Measurements from ENCODE around the gene RBM17.
"Not testable (repeated sequence)": the region's sequence is repeated elsewhere in the genome, so short reads cannot be mapped to it uniquely, and the experiment has no call there.

RBM17 gene

DNA sequence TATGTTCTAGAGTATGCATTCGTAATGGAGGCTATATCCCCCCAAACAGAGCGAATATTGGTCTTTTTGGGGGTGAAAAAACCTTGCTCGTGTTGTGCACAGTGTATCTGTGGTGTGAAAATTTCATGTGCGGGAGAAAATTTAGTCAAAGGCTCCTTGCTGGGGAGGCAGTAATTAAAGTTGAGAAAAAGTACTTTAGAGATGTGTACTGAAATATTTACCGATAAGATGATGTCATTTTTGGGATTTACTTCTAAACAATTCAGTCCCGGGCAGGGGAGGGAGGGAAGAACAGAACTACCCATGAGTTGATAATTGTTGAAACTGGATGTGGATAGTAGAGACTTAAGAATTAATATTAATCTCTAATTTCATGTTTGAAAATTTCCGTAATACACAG, 9.3 kb downstream of the RBM17 start:
- Histone ChIP-seq H3K27ac (ENCODE audit: insufficient read depth in 1 of 2, low read depth in 1 of 2, low read length in 2 of 2, poor library complexity in 1 of 2, severe bottlenecking in 2 of 2) (no peak overlapping the region), H3K9me3 (ENCODE audit: control extremely low read depth in 1 of 5, control insufficient read depth in 4 of 5, insufficient read depth in 2 of 5, low read depth in 1 of 5, low read length in 4 of 5) (no peaks in the 10 kb centered on the region), H3K36me3 (ENCODE audit: control insufficient read depth in 4 of 4, insufficient read depth in 4 of 4, low read length in 3 of 4) (peaks cover 7 to 47% (median 29%) of the 10 kb centered on the region in 4 experiments), H3K4me3 (ENCODE audit: control insufficient read depth in 1 of 7, extremely low read depth in 1 of 7, insufficient read depth in 4 of 7, low read depth in 2 of 7, low read length in 6 of 7) (no peak overlapping the region), H3K27me3 (replicated peaks in 2 of 5; ENCODE audit: control insufficient read depth in 4 of 5, insufficient read depth in 5 of 5, low read length in 4 of 5) (no peaks in the 10 kb centered on the region), H3K4me1 (ENCODE audit: control extremely low read depth in 1 of 4, control insufficient read depth in 4 of 4, insufficient read depth in 4 of 4, low read length in 3 of 4) (peaks cover 0 to 8% (median 5%) of the 10 kb centered on the region in 4 experiments)
- DNase-seq: no peak
- ChIA-PET CTCF (interaction anchor here (2.4 to 3.1 kb wide), 3 partner anchors 11 to 308 kb away, joined by 6 to 10 read pairs (median 8); no protein-coding TSS in a partner anchor), POLR2A (no interaction called here)
- WGBS (ENCODE audit: insufficient coverage): 98% methylated on average over 5 of the region's 7 CpGs

DNA sequence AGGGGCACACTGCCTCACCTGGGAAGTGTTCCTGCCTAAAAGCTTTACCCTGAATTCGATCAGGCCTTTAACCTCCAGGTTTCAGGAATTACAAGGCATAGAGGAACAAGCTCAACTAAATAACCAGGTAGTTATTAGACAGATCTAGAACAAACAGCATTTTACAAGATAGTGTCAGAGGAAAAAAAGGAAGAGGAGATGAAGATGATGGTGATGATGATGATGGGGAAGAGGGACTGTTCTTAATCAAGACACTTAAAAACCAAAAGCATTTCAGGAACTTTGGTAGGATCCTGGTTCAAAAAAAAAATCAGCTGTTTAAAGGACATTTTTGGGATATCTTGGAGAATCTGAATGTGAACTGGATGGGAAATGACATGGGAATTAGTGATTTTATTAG, 11.5 kb downstream of the RBM17 start:
- Histone ChIP-seq H3K27me3 (replicated peaks in 2 of 5; ENCODE audit: control insufficient read depth in 4 of 5, insufficient read depth in 5 of 5, low read length in 4 of 5) (no peaks in the 10 kb centered on the region), H3K9me3 (ENCODE audit: control extremely low read depth in 1 of 5, control insufficient read depth in 4 of 5, insufficient read depth in 2 of 5, low read depth in 1 of 5, low read length in 4 of 5) (no peaks in the 10 kb centered on the region), H3K27ac (ENCODE audit: insufficient read depth in 1 of 2, low read depth in 1 of 2, low read length in 2 of 2, poor library complexity in 1 of 2, severe bottlenecking in 2 of 2) (no peak overlapping the region), H3K4me1 (ENCODE audit: control extremely low read depth in 1 of 4, control insufficient read depth in 4 of 4, insufficient read depth in 4 of 4, low read length in 3 of 4) (peaks cover 0 to 5% (median 2%) of the 10 kb centered on the region in 4 experiments), H3K36me3 (ENCODE audit: control insufficient read depth in 4 of 4, insufficient read depth in 4 of 4, low read length in 3 of 4) (peaks cover 7 to 64% (median 39%) of the 10 kb centered on the region in 4 experiments), H3K4me3 (ENCODE audit: control insufficient read depth in 1 of 7, extremely low read depth in 1 of 7, insufficient read depth in 4 of 7, low read depth in 2 of 7, low read length in 6 of 7) (no peak overlapping the region)
- POLR2A ChIA-PET: interaction anchor here (0.6 kb wide), 1 partner anchor 18 kb away, joined by 3 read pairs; no protein-coding TSS in a partner anchor
- no peak for DNase-seq
- CTCF ChIA-PET: interaction anchor here (1.0 to 1.9 kb wide), 3 partner anchors 8 to 54 kb away, joined by 3 to 7 read pairs (median 3); no protein-coding TSS in a partner anchor
- WGBS (ENCODE audit: insufficient coverage): 100% methylated on average over 1 of the region's 1 CpG

DNA sequence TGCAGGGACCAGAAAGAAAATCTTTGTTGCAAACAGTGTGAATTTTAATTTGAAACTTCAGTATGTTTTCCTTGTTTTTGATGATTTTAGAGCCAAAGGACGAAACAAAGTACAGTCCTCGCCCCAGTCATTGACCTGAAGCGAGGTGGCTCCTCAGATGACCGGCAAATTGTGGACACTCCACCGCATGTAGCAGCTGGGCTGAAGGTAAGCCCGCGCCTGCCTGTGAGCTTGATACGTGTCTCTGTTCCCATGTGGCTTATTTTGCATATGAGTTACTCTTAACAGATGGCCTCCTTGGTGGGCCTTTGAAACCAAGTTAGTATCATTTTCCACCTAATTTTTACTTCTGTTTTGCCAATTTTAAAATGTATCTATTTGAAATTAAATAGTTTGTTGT, 12.3 kb downstream of the RBM17 start:
- Histone ChIP-seq H3K27me3 (replicated peaks in 2 of 5; ENCODE audit: control insufficient read depth in 4 of 5, insufficient read depth in 5 of 5, low read length in 4 of 5) (no peaks in the 10 kb centered on the region), H3K4me3 (ENCODE audit: control insufficient read depth in 1 of 7, extremely low read depth in 1 of 7, insufficient read depth in 4 of 7, low read depth in 2 of 7, low read length in 6 of 7) (no peak overlapping the region), H3K27ac (ENCODE audit: insufficient read depth in 1 of 2, low read depth in 1 of 2, low read length in 2 of 2, poor library complexity in 1 of 2, severe bottlenecking in 2 of 2) (no peak overlapping the region), H3K4me1 (ENCODE audit: control extremely low read depth in 1 of 4, control insufficient read depth in 4 of 4, insufficient read depth in 4 of 4, low read length in 3 of 4) (no peaks in the 10 kb centered on the region), H3K9me3 (ENCODE audit: control extremely low read depth in 1 of 5, control insufficient read depth in 4 of 5, insufficient read depth in 2 of 5, low read depth in 1 of 5, low read length in 4 of 5) (no peaks in the 10 kb centered on the region), H3K36me3 (ENCODE audit: control insufficient read depth in 4 of 4, insufficient read depth in 4 of 4, low read length in 3 of 4) (peaks cover 8 to 72% (median 40%) of the 10 kb centered on the region in 4 experiments)
- 97% methylated on average over 7 of the region's 8 CpGs for WGBS (ENCODE audit: insufficient coverage)
- DNase-seq: no peak
- POLR2A ChIA-PET: no interaction called here
- CTCF ChIA-PET: interaction anchor here (1.0 to 1.9 kb wide), 2 partner anchors 7 to 10 kb away, joined by 3 to 7 read pairs; no protein-coding TSS in a partner anchor

DNA sequence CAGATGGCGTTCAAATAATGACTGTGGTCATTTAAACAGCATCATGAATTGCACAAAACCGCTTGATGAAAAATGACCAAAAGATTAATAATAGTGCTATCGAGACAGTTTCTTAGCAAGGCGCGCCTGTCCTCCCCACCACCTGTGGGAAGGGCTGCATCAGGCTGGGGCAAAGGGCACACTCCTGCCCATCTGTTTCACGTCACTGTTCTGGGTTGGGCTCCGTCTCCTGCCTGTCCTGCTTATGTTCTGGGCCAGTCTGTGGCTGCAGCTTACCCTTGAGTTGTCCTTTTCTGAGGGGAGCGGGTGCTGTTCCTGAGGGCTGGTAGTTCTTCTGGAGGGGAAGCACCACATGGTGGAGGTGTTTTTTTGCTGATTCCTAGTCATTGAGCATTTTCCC, 13.3 kb downstream of the RBM17 start:
- Histone ChIP-seq H3K4me3 (ENCODE audit: control insufficient read depth in 1 of 7, extremely low read depth in 1 of 7, insufficient read depth in 4 of 7, low read depth in 2 of 7, low read length in 6 of 7) (no peak overlapping the region), H3K4me1 (ENCODE audit: control extremely low read depth in 1 of 4, control insufficient read depth in 4 of 4, insufficient read depth in 4 of 4, low read length in 3 of 4) (no peaks in the 10 kb centered on the region), H3K27ac (ENCODE audit: insufficient read depth in 1 of 2, low read depth in 1 of 2, low read length in 2 of 2, poor library complexity in 1 of 2, severe bottlenecking in 2 of 2) (no peak overlapping the region), H3K27me3 (replicated peaks in 2 of 5; ENCODE audit: control insufficient read depth in 4 of 5, insufficient read depth in 5 of 5, low read length in 4 of 5) (no peaks in the 10 kb centered on the region), H3K36me3 (ENCODE audit: control insufficient read depth in 4 of 4, insufficient read depth in 4 of 4, low read length in 3 of 4) (peaks cover 10 to 79% (median 40%) of the 10 kb centered on the region in 4 experiments), H3K9me3 (ENCODE audit: control extremely low read depth in 1 of 5, control insufficient read depth in 4 of 5, insufficient read depth in 2 of 5, low read depth in 1 of 5, low read length in 4 of 5) (no peaks in the 10 kb centered on the region)
- ChIA-PET CTCF (no interaction called here), POLR2A (no interaction called here)
- whole genome bisulfite sequencing (ENCODE audit: insufficient coverage): 98% methylated on average over 5 of the region's 8 CpGs
- no peak for DNase-seq

DNA sequence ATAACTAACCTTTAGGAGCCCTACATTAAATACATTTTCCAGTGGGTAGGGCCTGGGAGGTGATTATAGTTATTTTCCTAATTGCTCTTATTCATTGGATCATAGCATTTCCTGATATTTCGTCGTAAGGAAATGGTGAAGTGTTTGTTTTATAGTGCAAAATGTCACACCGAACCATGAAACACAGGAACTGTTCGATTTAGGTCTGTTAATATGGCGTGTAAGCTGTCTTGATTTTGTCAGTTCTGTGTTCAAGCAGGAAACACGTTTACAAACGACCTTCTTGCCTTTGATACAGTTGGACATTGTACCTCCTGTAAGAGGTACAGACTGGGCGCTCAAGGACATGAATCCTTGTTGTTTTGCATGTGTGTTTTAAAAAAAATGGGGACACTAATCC, 14.8 kb downstream of the RBM17 start:
- Histone ChIP-seq H3K9me3 (ENCODE audit: control extremely low read depth in 1 of 5, control insufficient read depth in 4 of 5, insufficient read depth in 2 of 5, low read depth in 1 of 5, low read length in 4 of 5) (no peaks in the 10 kb centered on the region), H3K4me3 (ENCODE audit: control insufficient read depth in 1 of 7, extremely low read depth in 1 of 7, insufficient read depth in 4 of 7, low read depth in 2 of 7, low read length in 6 of 7) (no peak overlapping the region), H3K4me1 (ENCODE audit: control extremely low read depth in 1 of 4, control insufficient read depth in 4 of 4, insufficient read depth in 4 of 4, low read length in 3 of 4) (peaks cover 0 to 4% (median 1%) of the 10 kb centered on the region in 4 experiments), H3K27ac (ENCODE audit: insufficient read depth in 1 of 2, low read depth in 1 of 2, low read length in 2 of 2, poor library complexity in 1 of 2, severe bottlenecking in 2 of 2) (no peak overlapping the region), H3K36me3 (ENCODE audit: control insufficient read depth in 4 of 4, insufficient read depth in 4 of 4, low read length in 3 of 4) (peaks cover 9 to 78% (median 42%) of the 10 kb centered on the region in 4 experiments), H3K27me3 (replicated peaks in 2 of 5; ENCODE audit: control insufficient read depth in 4 of 5, insufficient read depth in 5 of 5, low read length in 4 of 5) (no peaks in the 10 kb centered on the region)
- no peak for DNase-seq
- WGBS (ENCODE audit: insufficient coverage): 86% methylated on average over 5 of the region's 8 CpGs
- ChIA-PET CTCF (no interaction called here), POLR2A (no interaction called here)

DNA sequence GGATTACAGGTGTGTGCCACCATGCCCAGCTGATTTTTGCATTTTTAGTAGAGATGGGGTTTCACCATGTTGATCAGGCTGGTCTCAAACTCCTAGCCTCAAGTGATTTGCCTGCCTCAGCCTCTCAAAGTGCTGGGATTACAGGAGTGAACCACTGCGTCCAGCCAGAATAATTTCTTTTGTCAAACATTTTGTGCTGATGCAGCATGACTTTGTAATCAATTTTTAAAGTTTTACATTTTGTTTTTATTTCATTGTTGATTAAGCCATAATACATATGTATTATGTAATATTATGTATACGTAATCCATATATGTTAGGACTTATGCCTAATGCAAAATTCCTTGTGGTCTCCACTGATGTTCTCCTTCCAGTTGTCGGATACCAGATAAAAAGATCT, 18.8 kb downstream of the RBM17 start:
- CTCF ChIA-PET: interaction anchor here (1.1 to 8.0 kb wide), 5 partner anchors 32 to 299 kb away, joined by 3 to 71 read pairs (median 7); no protein-coding TSS in a partner anchor
- H3K9me3 ChIP-seq (ENCODE audit: control extremely low read depth in 1 of 5, control insufficient read depth in 4 of 5, insufficient read depth in 2 of 5, low read depth in 1 of 5, low read length in 4 of 5); H3K27ac ChIP-seq (ENCODE audit: insufficient read depth in 1 of 2, low read depth in 1 of 2, low read length in 2 of 2, poor library complexity in 1 of 2, severe bottlenecking in 2 of 2); H3K4me3 ChIP-seq (ENCODE audit: control insufficient read depth in 1 of 7, extremely low read depth in 1 of 7, insufficient read depth in 4 of 7, low read depth in 2 of 7, low read length in 6 of 7); POLR2A ChIA-PET; H3K27me3 ChIP-seq (replicated peaks in 2 of 5; ENCODE audit: control insufficient read depth in 4 of 5, insufficient read depth in 5 of 5, low read length in 4 of 5); H3K4me1 ChIP-seq (ENCODE audit: control extremely low read depth in 1 of 4, control insufficient read depth in 4 of 4, insufficient read depth in 4 of 4, low read length in 3 of 4); DNase-seq: not testable (repeated sequence)
- whole genome bisulfite sequencing (ENCODE audit: insufficient coverage): 100% methylated on average over 1 of the region's 3 CpGs
- H3K36me3 ChIP-seq (ENCODE audit: control insufficient read depth in 4 of 4, insufficient read depth in 4 of 4, low read length in 3 of 4): peaks cover 13 to 88% (median 60%) of the 10 kb centered on the region in 4 experiments

DNA sequence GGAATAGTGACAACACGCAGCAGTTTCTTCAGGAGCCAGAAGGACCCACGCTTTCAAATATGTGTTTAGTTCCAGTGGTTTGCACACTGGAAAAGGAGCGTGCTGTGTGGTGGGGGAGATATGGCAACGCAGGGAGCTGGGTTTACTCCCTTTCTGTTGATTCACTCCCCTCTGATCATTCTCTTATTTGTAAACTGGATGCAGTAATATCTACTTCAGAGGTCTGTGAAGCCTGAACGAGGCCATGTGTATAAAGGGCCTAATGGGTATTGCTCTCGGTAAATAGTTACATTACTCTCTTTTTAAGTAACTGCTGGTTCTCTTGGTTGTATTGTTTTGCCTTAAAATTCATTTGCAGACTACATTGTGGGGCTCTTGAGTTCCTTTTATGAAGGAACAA, 19.2 kb downstream of the RBM17 start:
- H3K27ac ChIP-seq (ENCODE audit: insufficient read depth in 1 of 2, low read depth in 1 of 2, low read length in 2 of 2, poor library complexity in 1 of 2, severe bottlenecking in 2 of 2): no peak overlapping the region
- no peak overlapping the region for H3K4me3 ChIP-seq (ENCODE audit: control insufficient read depth in 1 of 7, extremely low read depth in 1 of 7, insufficient read depth in 4 of 7, low read depth in 2 of 7, low read length in 6 of 7)
- 100% methylated on average over 3 of the region's 6 CpGs for WGBS (ENCODE audit: insufficient coverage)
- H3K4me1 ChIP-seq (ENCODE audit: control extremely low read depth in 1 of 4, control insufficient read depth in 4 of 4, insufficient read depth in 4 of 4, low read length in 3 of 4): peaks cover 0 to 9% (median 4%) of the 10 kb centered on the region in 4 experiments
- peaks cover 15 to 88% (median 61%) of the 10 kb centered on the region in 4 experiments for H3K36me3 ChIP-seq (ENCODE audit: control insufficient read depth in 4 of 4, insufficient read depth in 4 of 4, low read length in 3 of 4)
- H3K27me3 ChIP-seq (replicated peaks in 2 of 5; ENCODE audit: control insufficient read depth in 4 of 5, insufficient read depth in 5 of 5, low read length in 4 of 5): no peaks in the 10 kb centered on the region
- POLR2A ChIA-PET: interaction anchor here (1.1 kb wide), 1 partner anchor 43 kb away, joined by 3 read pairs; no protein-coding TSS in a partner anchor
- no peak for DNase-seq
- H3K9me3 ChIP-seq (ENCODE audit: control extremely low read depth in 1 of 5, control insufficient read depth in 4 of 5, insufficient read depth in 2 of 5, low read depth in 1 of 5, low read length in 4 of 5): no peaks in the 10 kb centered on the region
- CTCF ChIA-PET: interaction anchor here (0.6 to 8.0 kb wide), 7 partner anchors 8 to 303 kb away, joined by 3 to 71 read pairs (median 8); no protein-coding TSS in a partner anchor

All from common myeloid progenitor, CD34-positive (primary cell).